ACC112 (cell line): Measurements from ENCODE around the gene WASHC3.
"Not testable (repeated sequence)": the region's sequence is repeated elsewhere in the genome, so short reads cannot be mapped to it uniquely, and the experiment has no call there.

ENCODE experiments used
- H2AFZ ChIP-seq: fragments of 200-600 bp; sonication (generic); one replicate; pipeline ENCODE4 v1.6.0; 2017; ENCODE audit warnings: antibody characterized with exemption, low read length; ENCODE audit not compliant: unreplicated experiment
- H3K27ac ChIP-seq: fragments of 200-600 bp; sonication (generic); 2 replicates; pipeline ENCODE4 v1.5.1; 2014; ENCODE audit warnings: low read depth, mild to moderate bottlenecking, antibody characterized with exemption, low read length, moderate library complexity
- H3K27me3 ChIP-seq: fragments of 200-600 bp; sonication (generic); 2 replicates; pipeline ENCODE4 v1.6.1; 2014; ENCODE audit warnings: mild to moderate bottlenecking, antibody characterized with exemption, low read length, moderate library complexity, mixed read lengths; ENCODE audit not compliant: insufficient read depth
- H3K36me3 ChIP-seq: fragments of 200-600 bp; sonication (generic); 2 replicates; pipeline ENCODE4 v1.6.1; 2016; ENCODE audit warnings: mild to moderate bottlenecking, antibody characterized with exemption, low read length, moderate library complexity, mixed read lengths; ENCODE audit not compliant: insufficient read depth
- H3K4me1 ChIP-seq: fragments of 200-600 bp; sonication (generic); one replicate; pipeline ENCODE4 v1.6.1; 2016; ENCODE audit warnings: low read length, mixed read lengths; ENCODE audit not compliant: insufficient read depth, unreplicated experiment, control insufficient read depth
- H3K4me3 ChIP-seq: fragments of 200-600 bp; sonication (generic); 2 replicates; pipeline ENCODE4 v1.5.1; 2014; ENCODE audit warnings: mild to moderate bottlenecking, low read depth, low read length
- H3K79me2 ChIP-seq: fragments of 200-600 bp; sonication (generic); one replicate; pipeline ENCODE4 v1.6.0; 2016; ENCODE audit warnings: low read length; ENCODE audit not compliant: control insufficient read depth, unreplicated experiment, insufficient read depth

The WASHC3 gene

DNA sequence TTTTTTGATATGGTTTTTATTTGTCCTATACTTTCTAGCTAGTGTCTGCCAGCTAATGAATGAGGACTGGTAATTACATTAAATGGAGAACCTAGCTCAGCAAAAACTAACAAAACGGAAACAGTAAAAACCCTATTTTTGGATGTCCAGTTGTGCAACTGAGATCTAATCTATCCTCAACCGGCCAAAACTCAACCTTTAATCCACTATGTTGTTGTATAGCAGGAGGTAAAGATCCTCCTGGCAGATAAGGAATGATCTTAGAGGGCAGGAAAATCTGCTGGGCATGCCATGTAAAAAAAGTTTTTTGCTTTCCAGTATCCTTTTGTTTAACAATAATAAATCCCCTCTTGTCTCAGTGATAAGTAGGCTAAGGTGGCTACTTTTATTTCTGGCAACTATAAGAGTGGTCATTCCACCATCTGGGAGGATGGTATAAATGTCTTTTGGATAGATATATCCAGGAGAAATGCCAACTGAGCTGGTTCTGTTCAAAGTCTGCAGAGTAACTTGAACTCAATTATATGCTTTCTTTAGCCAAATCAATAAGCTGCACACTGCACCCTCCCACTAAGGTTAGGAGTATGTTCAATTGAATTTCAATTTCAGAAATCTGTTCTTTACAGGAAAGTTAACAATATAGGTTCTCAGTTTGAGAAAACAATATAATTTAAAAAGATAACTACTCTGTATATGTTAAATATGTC, 40.1 kb downstream of the WASHC3 start:
- H3K27me3 ChIP-seq: no peaks in the 10 kb centered on the region
- H3K79me2 ChIP-seq: no peaks in the 10 kb centered on the region
- H3K4me1 ChIP-seq: peaks cover 15% of the 10 kb centered on the region
- H2AFZ ChIP-seq: no peak overlapping the region
- H3K27ac ChIP-seq: no peak overlapping the region
- H3K36me3 ChIP-seq: peaks cover 15% of the 10 kb centered on the region
- H3K4me3 ChIP-seq: no peak overlapping the region

DNA sequence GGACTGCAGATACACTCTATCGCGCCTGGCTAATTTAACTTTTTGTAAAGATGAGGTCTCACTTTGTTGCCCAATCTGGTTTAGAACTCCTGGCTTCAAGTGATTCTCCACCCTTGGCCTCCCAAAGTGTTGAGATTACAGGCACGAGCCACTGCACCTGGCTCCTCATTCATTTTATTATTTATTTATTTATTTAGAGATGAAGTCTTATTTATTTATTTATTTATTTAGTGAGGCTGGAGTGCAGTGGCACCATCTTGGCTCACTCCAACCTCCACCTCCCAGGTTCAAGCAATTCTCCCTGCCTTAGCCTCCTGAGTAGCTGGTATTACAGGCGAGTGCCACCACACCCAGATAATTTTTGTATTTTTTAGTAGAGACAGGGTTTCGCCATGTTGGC, 43.2 kb downstream of the WASHC3 start:
- H3K36me3 ChIP-seq: peaks cover 15% of the 10 kb centered on the region
- not testable (repeated sequence) for H3K4me1 ChIP-seq

DNA sequence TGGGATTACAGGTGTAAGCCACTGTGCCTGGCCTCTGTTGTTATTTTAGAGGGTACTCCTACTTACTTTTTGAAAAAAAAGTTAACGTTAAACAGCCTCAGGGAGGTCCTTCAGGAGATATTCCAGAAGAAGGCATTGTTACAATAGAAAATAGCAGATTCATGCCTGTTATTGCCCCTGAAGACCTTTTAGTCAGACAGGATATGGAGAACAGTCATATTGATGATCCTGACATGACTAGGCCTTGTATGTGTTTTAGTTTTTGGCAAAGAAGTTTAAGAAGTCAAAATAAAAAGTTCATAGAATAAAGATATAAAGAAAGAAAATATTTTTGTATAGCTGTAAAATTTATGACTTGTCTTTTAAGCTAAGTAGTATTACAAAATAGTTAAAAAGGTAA, 45.3 kb downstream of the WASHC3 start:
- H3K4me3 ChIP-seq: no peak overlapping the region
- H2AFZ ChIP-seq: no peak overlapping the region
- no peaks in the 10 kb centered on the region for H3K79me2 ChIP-seq
- H3K27ac ChIP-seq: no peak overlapping the region
- no peaks in the 10 kb centered on the region for H3K4me1 ChIP-seq
- peaks cover 16% of the 10 kb centered on the region for H3K36me3 ChIP-seq
- H3K27me3 ChIP-seq: no peaks in the 10 kb centered on the region

More for the DNA sequence above, 43.2 kb downstream of the WASHC3 start:
- H3K27ac ChIP-seq, H3K4me3 ChIP-seq, H2AFZ ChIP-seq, H3K79me2 ChIP-seq, H3K27me3 ChIP-seq: not testable (repeated sequence)

DNA sequence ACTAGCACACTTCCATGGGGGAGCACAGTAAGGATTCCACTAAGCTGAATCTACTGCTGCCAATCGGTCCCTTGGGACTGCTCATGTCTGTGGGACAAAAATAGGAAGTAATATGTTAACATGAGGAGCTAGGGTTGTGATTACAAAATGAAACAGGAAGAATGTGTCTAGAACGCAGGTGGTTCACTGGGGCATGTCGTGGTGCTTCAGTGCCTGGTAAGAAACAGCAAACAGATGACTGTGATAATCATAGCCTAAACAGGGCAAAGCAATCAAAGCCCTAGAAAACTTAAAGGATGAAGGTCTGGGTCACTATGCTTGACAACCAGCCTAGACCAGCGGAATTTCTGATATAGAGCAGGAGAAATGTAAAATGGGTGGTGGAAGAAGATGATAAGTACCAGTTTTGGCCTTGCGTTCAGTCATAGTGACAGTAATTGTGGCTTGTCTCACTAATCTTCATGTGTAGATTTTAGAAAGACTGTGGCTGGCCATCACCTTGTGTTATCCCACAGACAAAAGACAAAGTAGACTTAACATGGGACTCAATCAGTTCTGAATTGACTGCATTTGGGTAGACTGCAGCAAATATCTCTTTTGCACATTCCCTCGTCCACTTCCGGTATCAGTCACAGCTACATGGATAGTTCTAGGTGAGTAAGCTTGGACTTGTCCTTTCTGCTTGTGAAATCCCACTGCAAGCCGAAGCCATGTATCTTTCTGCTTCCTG, 51.4 kb downstream of the WASHC3 start:
- Histone ChIP-seq H3K4me3 (no peak overlapping the region), H3K27ac (no peak overlapping the region), H2AFZ (no peak overlapping the region)

DNA sequence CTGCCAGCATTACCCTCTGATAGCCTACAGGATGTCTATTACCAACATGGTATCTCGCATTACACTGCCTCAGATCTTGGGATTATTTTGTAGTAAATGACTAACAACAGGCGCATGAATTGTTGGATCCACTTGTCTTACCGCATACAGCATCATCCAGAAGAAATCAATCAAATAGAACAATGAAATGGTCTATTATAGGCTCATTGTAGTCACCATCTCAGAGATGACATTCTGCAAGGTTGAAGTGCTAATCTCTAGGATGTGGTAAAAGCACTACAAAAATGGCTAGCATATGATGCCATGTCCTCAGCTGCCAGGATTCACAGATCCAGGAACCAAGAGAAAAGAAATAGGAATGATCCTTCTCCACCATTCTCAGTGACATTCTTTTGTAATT, 52.0 kb downstream of the WASHC3 start:
- H3K79me2 ChIP-seq: no peaks in the 10 kb centered on the region
- no peaks in the 10 kb centered on the region for H3K27me3 ChIP-seq
- 0 out of 2 replicates have a peak, but pooled peaks cover 5% of the 10 kb centered on the region for H3K36me3 ChIP-seq
- no peak overlapping the region for H2AFZ ChIP-seq
- no peak overlapping the region for H3K4me3 ChIP-seq
- no peak overlapping the region for H3K27ac ChIP-seq
- H3K4me1 ChIP-seq: no peaks in the 10 kb centered on the region

More for the DNA sequence above, 51.4 kb downstream of the WASHC3 start:
- no peaks in the 10 kb centered on the region for H3K79me2 ChIP-seq
- no peaks in the 10 kb centered on the region for H3K4me1 ChIP-seq
- H3K27me3 ChIP-seq: no peaks in the 10 kb centered on the region
- 0 out of 2 replicates have a peak, but pooled peaks cover 5% of the 10 kb centered on the region for H3K36me3 ChIP-seq

DNA sequence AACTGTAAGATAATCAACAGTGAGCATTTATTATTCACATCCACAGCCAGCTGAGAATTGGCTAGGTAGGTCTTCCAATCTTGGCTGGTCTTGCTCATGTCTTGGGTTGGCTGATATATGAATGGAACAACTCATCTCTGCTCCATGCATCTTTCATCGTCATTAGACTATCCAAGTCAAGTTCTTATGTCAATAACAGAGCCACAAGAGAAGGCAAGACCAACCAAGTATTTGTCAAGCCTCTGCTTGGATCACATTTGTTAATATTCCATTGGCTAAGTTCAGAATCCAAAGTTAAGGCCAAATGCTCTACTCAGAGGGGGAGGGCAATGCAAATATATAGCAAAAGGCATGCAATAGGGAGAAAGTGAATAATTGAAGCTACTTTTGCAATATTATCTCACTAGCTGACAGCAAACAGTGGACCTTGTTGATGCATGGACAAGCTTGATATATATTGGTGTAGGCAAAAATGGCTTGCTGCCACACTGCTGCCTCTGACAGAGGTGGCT, 53.1 kb downstream of the WASHC3 start:
- Histone ChIP-seq H3K27ac (no peak overlapping the region), H2AFZ (no peak overlapping the region)

DNA sequence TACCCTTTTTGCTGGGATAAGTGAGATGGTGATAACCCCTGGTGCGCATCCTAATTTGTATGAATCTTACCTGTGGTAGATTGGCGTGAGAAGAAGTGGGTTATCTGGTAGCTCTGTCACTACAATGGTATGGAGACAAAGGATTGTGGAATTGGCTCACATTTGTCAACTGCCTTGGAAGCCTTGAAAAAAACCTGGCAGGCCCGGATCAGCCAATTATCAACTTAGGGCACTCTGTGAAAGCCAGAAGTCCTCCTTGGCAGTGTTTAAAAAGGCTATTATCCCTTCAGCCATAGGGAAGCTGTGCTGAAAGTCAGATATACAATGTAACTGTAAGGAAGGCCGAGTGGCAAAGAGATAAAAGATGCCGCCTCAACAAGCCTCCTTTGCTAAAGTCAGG, 56.5 kb downstream of the WASHC3 start:
- H3K27me3 ChIP-seq: no peaks in the 10 kb centered on the region
- no peaks in the 10 kb centered on the region for H3K79me2 ChIP-seq
- H3K4me3 ChIP-seq: no peak overlapping the region
- no peaks in the 10 kb centered on the region for H3K4me1 ChIP-seq
- H3K36me3 ChIP-seq: no peaks in the 10 kb centered on the region
- no peak overlapping the region for H2AFZ ChIP-seq
- H3K27ac ChIP-seq: no peak overlapping the region

More for the DNA sequence above, 53.1 kb downstream of the WASHC3 start:
- H3K79me2 ChIP-seq: no peaks in the 10 kb centered on the region
- no peaks in the 10 kb centered on the region for H3K27me3 ChIP-seq
- H3K36me3 ChIP-seq: 0 out of 2 replicates have a peak, but pooled peaks cover 5% of the 10 kb centered on the region
- H3K4me1 ChIP-seq: no peaks in the 10 kb centered on the region
- H3K4me3 ChIP-seq: no peak overlapping the region

DNA sequence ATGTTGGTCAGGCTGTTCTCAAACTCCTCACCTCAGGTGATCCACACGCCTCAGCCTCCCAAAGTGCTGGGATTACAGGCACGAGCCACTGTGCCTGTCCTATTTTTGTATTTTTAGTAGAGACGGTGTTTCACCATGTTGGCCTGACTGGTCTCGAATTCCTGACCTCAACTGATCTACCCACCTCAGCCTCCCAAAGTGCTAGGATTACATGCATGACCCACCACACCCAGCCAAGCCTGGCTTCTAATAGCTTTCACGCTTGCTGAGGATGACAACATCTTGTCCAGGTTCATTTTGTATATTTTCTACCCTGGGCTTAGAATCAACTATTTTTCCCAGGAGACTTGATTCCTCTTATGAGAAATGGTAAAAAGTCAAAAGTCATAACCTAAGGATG, 64.7 kb downstream of the WASHC3 start:
- no peaks in the 10 kb centered on the region for H3K36me3 ChIP-seq
- H3K4me1 ChIP-seq: no peaks in the 10 kb centered on the region

DNA sequence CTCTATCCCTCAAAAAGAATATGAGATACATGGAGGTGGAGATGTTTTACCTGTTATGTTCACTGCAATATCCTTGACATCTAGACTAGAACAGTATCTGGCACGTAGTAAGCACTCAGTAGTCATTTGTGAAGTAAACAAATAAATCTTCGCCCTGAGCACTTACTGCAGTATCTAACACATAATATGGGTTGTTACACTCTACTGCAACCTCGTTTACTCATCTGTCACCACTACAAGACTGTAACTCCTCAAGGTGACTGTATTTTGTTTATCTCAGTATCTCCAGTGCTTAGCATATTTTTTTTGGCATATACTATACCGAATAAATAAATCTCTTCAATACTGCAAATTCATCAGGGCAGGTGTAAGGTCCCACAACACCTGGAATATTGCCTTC, 66.1 kb downstream of the WASHC3 start:
- H3K36me3 ChIP-seq: no peaks in the 10 kb centered on the region
- H3K27ac ChIP-seq: no peak overlapping the region
- H3K4me3 ChIP-seq: no peak overlapping the region
- H3K79me2 ChIP-seq: no peaks in the 10 kb centered on the region
- H3K4me1 ChIP-seq: no peaks in the 10 kb centered on the region
- H3K27me3 ChIP-seq: no peaks in the 10 kb centered on the region
- no peak overlapping the region for H2AFZ ChIP-seq

More for the DNA sequence above, 64.7 kb downstream of the WASHC3 start:
- no peak overlapping the region for H3K4me3 ChIP-seq
- no peak overlapping the region for H2AFZ ChIP-seq
- no peaks in the 10 kb centered on the region for H3K79me2 ChIP-seq
- no peak overlapping the region for H3K27ac ChIP-seq
- no peaks in the 10 kb centered on the region for H3K27me3 ChIP-seq

DNA sequence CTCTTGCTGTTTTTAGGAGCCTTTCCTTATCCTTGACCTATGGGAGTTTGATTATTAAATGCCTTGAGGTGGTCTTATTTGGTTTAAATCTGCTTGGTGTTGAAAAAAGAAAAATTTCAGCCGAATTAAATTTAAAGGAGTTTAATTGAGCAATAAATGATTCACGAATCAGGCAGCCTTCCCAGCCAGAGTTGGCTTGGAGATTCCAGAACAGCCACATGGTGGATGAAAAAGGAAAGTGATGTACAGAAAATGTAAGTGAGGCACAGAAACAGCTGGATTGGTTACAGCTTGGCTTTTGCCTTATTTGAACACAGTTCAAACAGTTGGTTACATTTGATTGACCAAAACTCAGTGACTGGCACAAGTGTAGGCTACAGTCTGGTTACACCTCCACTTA, 69.7 kb downstream of the WASHC3 start:
- H2AFZ ChIP-seq: no peak overlapping the region
- H3K36me3 ChIP-seq: no peaks in the 10 kb centered on the region
- no peak overlapping the region for H3K27ac ChIP-seq
- no peaks in the 10 kb centered on the region for H3K4me1 ChIP-seq
- no peak overlapping the region for H3K4me3 ChIP-seq
- no peaks in the 10 kb centered on the region for H3K79me2 ChIP-seq
- H3K27me3 ChIP-seq: no peaks in the 10 kb centered on the region

DNA sequence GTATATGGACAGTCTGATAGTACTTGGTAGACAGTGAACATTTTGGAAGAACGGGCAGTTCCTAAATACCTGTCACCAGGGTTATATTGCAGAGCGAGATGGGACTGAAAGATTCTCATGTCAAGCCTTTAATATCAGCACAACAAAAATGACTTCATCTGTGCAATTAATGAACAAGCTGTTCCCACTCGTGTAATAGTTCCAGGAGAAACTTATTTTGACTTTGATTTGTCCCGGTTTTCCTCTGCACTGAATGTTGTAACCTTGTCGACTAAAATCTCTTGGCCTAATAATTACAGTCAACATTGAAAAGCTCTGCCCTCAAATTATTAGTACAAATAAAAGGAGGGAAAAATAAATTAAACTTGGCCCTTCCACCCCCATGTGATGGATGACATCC, 79.5 kb downstream of the WASHC3 start:
- Histone ChIP-seq H3K4me1 (no peaks in the 10 kb centered on the region), H3K36me3 (no peaks in the 10 kb centered on the region), H3K27ac (no peak overlapping the region), H2AFZ (no peak overlapping the region), H3K27me3 (no peaks in the 10 kb centered on the region), H3K79me2 (no peaks in the 10 kb centered on the region), H3K4me3 (no peak overlapping the region)
